ENCODE data around the gene AEBP2.

The AEBP2 gene

GRCh38 chr12:19449814-19450213 lies 10.5 kb downstream of the AEBP2 start:
- TF ChIP-seq CTCF (IDR thresholded peaks at IDR 0.05; ENCODE audit: low read depth, low read length), result no peak
- no peak overlapping the region for H3K4me3 ChIP-seq (ENCODE audit: low read depth, low read length)

- H3K4me3 ChIP-seq (ENCODE audit: low read depth, low read length), result no peak overlapping the region
- no peak for TF ChIP-seq CTCF (IDR thresholded peaks at IDR 0.05; ENCODE audit: low read depth, low read length)
Measured at GRCh38 chr12:19450362-19450761, 11.1 kb downstream of the AEBP2 start.

GRCh38 chr12:19451196-19451595 lies 11.9 kb downstream of the AEBP2 start:
- H3K4me3 ChIP-seq (ENCODE audit: low read depth, low read length), result no peak overlapping the region
- no peak for TF ChIP-seq CTCF (IDR thresholded peaks at IDR 0.05; ENCODE audit: low read depth, low read length)

GRCh38 chr12:19453961-19454360 lies 14.7 kb downstream of the AEBP2 start:
- H3K4me3 ChIP-seq (ENCODE audit: low read depth, low read length), result no peak overlapping the region
- no peak for TF ChIP-seq CTCF (IDR thresholded peaks at IDR 0.05; ENCODE audit: low read depth, low read length)

GRCh38 chr12:19454837-19455236 lies 15.5 kb downstream of the AEBP2 start:
- no peak for TF ChIP-seq CTCF (IDR thresholded peaks at IDR 0.05; ENCODE audit: low read depth, low read length)

GRCh38 chr12:19456176-19456575 lies 16.9 kb downstream of the AEBP2 start:
- TF ChIP-seq CTCF (IDR thresholded peaks at IDR 0.05; ENCODE audit: low read depth, low read length), result no peak
- H3K4me3 ChIP-seq (ENCODE audit: low read depth, low read length), result no peak overlapping the region

More at GRCh38 chr12:19454837-19455236, 15.5 kb downstream of the AEBP2 start:
- no peak overlapping the region for H3K4me3 ChIP-seq (ENCODE audit: low read depth, low read length)

GRCh38 chr12:19457561-19457960 lies 18.3 kb downstream of the AEBP2 start:
- H3K4me3 ChIP-seq (ENCODE audit: low read depth, low read length), result no peak overlapping the region
- no peak for TF ChIP-seq CTCF (IDR thresholded peaks at IDR 0.05; ENCODE audit: low read depth, low read length)
